HepG2 (cell line): Measurements from ENCODE around the gene JTB. TPM values are rescaled to one million over a fixed set of nuclear protein-coding genes. Genes with fewer than 3 reads are reported as not detected.

Experiments
- CSRNP2 ChIP-seq: sonication (generic); formaldehyde crosslinking; conservative IDR thresholded peaks from 2 replicates; pipeline ENCODE4 v1.8.0; 2022; ENCODE audit warnings: low read depth, missing genetic modification reagents
- EED ChIP-seq: sonication (generic); formaldehyde crosslinking; IDR thresholded peaks from 2 replicates; pipeline ENCODE4 v1.5.0; 2020; ENCODE audit warnings: mild to moderate bottlenecking, missing genetic modification reagents
- GATAD2A ChIP-seq: IDR thresholded peaks from 2 replicates; pipeline ENCODE4 v1.6.1; 2016
- GZF1 ChIP-seq: sonication (generic); formaldehyde crosslinking; IDR thresholded peaks from 2 replicates; pipeline ENCODE4 v1.5.1; 2020; ENCODE audit warnings: mild to moderate bottlenecking, missing genetic modification reagents
- IRX3 ChIP-seq: sonication (generic); formaldehyde crosslinking; IDR thresholded peaks from 2 replicates; pipeline ENCODE4 v1.8.1; 2023; ENCODE audit warnings: mild to moderate bottlenecking, low read depth, missing genetic modification reagents, borderline replicate concordance
- KAT2B ChIP-seq: fragments of 150-350 bp; IDR thresholded peaks from 2 replicates; pipeline ENCODE4 v1.6.1; 2014; ENCODE audit warnings: low read depth, low read length, borderline replicate concordance
- PAWR ChIP-seq: sonication (generic); formaldehyde crosslinking; IDR thresholded peaks from 2 replicates; pipeline ENCODE4 v1.4.0; 2020; ENCODE audit warnings: missing genetic modification reagents, mild to moderate bottlenecking, borderline replicate concordance
- PHF8 ChIP-seq: sonication (generic); formaldehyde crosslinking; IDR thresholded peaks from 2 replicates; pipeline ENCODE4 v1.5.0; 2020; ENCODE audit warnings: missing genetic modification reagents
- RBM22 ChIP-seq: fragments of 200-400 bp; formaldehyde crosslinking; optimal IDR thresholded peaks from 2 replicates; pipeline ENCODE3; 2017; ENCODE audit warnings: mild to moderate bottlenecking, low read length, moderate library complexity
- SOX5 ChIP-seq: IDR thresholded peaks from 2 replicates; pipeline ENCODE4 v1.6.1; 2016; ENCODE audit warnings: borderline replicate concordance
- SP1 ChIP-seq, 2 experiments: fragments of 450-650 bp in 1 of 2; sonication (generic) in 1 of 2; formaldehyde crosslinking in 1 of 2; IDR thresholded peaks; 2 replicates each; pipeline versions ENCODE4 v1.4.0 to v1.6.1; 2016 to 2020; ENCODE audit warnings: missing genetic modification reagents in 1 of 2
- SPEN ChIP-seq: sonication (generic); formaldehyde crosslinking; IDR thresholded peaks from 2 replicates; pipeline ENCODE4 v1.5.1; 2020; ENCODE audit warnings: low read depth, mild to moderate bottlenecking, missing genetic modification reagents
- ZGPAT ChIP-seq: IDR thresholded peaks from 2 replicates; pipeline ENCODE4 v1.6.1; 2016; ENCODE audit warnings: mild to moderate bottlenecking
- ZMYM4 ChIP-seq: sonication (generic); formaldehyde crosslinking; IDR thresholded peaks from 2 replicates; pipeline ENCODE4 v1.8.1; 2023; ENCODE audit warnings: mild to moderate bottlenecking, missing genetic modification reagents
- ZNF563 ChIP-seq: sonication (generic); formaldehyde crosslinking; IDR thresholded peaks from 2 replicates; pipeline ENCODE4 v1.8.0; 2022; ENCODE audit warnings: mild to moderate bottlenecking, moderate library complexity, missing genetic modification reagents
- ZNF672 ChIP-seq: sonication (generic); formaldehyde crosslinking; IDR thresholded peaks from 2 replicates; pipeline ENCODE4 v1.8.1; 2022; ENCODE audit warnings: missing genetic modification reagents
- polyA plus RNA-seq, 8 experiments: library from polyadenylated mRNA; depleted of rRNA in 3 of 8; stranded (reverse) in 7 of 8; unstranded in 1 of 8; fragments of >200 nt; fragmentation: Illumina TruSeq in 4 of 8; extraction: Trizol in 4 of 8; gene quantifications; 2 replicates each; pipeline versions ENCODE4 v1.2.1 to v1.2.3, GENCODE V29; 2011 to 2016; ENCODE audit warnings: low read depth in 4 of 8, missing spikeins in 1 of 8, mixed read lengths in 1 of 8; ENCODE audit not compliant: insufficient read depth in 1 of 8
- total RNA-seq, 5 experiments: library from RNA; depleted of rRNA; stranded (reverse); fragments of >200 nt; fragmentation: Illumina TruSeq; extraction: Trizol; gene quantifications; 2 replicates each; pipeline ENCODE4 v1.2.3, GENCODE V29; 2016; ENCODE audit warnings: low read depth in 1 of 5
- TF ChIP-seq, protein P1 (sequence below): sonication (generic); formaldehyde crosslinking; IDR thresholded peaks from 2 replicates; pipeline ENCODE4 v1.5.1; 2020; ENCODE audit warnings: mild to moderate bottlenecking, missing genetic modification reagents, moderate library complexity
- TF ChIP-seq, protein P2 (sequence below): sonication (generic); formaldehyde crosslinking; IDR thresholded peaks from 2 replicates; pipeline ENCODE4 v1.4.0; 2020; ENCODE audit warnings: mild to moderate bottlenecking, missing genetic modification reagents
- TF ChIP-seq, protein P3 (sequence below): sonication (generic); formaldehyde crosslinking; IDR thresholded peaks from 2 replicates; pipeline ENCODE4 v1.5.1; 2020; ENCODE audit warnings: mild to moderate bottlenecking, missing genetic modification reagents, borderline replicate concordance

Gene JTB
- total and polyA plus RNA-seq, 2 of the 13 experiments (the other 11 are each of a cell fraction or from before 2014, with no cell fraction given): 96.7 to 99.2 TPM

DNA sequence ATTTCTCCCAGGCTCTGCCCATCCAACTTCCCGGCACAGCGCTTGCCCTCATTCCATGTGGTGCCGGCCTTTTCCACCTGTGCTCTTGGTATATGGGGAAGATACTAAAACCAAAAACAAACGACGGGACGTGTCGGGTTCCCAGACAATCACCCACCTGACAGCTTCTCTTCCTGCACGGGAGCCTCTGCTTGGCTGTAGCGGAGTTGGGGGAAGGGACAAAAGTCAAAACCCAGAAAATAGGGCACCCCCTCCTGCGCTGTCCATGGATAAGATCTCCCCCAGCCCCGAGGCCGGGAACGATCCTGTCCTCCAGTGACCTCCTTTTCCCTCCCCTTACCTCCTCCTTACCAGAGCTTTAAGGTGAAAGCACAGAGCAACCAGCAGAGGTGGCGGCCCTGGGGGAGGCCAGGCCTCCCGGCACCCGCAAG, 640 bp downstream of the JTB start (continued):
- TF ChIP-seq KAT2B (no peak), ZNF672 (CRISPR knock-in tag) (no peak), PHF8 (CRISPR knock-in tag) (no peak), IRX3 (CRISPR knock-in tag) (no peak), GATAD2A (no peak), ZNF563 (CRISPR knock-in tag) (no peak; the same call in 1 of the 2 replicates), SP1 (IDR thresholded peaks at IDR 0.05) (no peak), SP1 (CRISPR knock-in tag; IDR thresholded peaks at IDR 0.05) (no peak), ZMYM4 (no peak), GZF1 (no peak), SPEN (CRISPR knock-in tag) (no peak), SOX5 (no peak), CSRNP2 (CRISPR knock-in tag) (no peak), ZGPAT (CRISPR knock-in tag) (no peak), PAWR (CRISPR knock-in tag) (no peak), EED (CRISPR knock-in tag) (no peak), RBM22 (no peak)
- TF ChIP-seq, protein P1, sequence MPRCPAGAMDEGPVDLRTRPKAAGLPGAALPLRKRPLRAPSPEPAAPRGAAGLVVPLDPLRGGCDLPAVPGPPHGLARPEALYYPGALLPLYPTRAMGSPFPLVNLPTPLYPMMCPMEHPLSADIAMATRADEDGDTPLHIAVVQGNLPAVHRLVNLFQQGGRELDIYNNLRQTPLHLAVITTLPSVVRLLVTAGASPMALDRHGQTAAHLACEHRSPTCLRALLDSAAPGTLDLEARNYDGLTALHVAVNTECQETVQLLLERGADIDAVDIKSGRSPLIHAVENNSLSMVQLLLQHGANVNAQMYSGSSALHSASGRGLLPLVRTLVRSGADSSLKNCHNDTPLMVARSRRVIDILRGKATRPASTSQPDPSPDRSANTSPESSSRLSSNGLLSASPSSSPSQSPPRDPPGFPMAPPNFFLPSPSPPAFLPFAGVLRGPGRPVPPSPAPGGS (CRISPR knock-in tag): no peak
- TF ChIP-seq, protein P2, sequence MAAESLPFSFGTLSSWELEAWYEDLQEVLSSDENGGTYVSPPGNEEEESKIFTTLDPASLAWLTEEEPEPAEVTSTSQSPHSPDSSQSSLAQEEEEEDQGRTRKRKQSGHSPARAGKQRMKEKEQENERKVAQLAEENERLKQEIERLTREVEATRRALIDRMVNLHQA (CRISPR knock-in tag): no peak
- TF ChIP-seq, protein P3, sequence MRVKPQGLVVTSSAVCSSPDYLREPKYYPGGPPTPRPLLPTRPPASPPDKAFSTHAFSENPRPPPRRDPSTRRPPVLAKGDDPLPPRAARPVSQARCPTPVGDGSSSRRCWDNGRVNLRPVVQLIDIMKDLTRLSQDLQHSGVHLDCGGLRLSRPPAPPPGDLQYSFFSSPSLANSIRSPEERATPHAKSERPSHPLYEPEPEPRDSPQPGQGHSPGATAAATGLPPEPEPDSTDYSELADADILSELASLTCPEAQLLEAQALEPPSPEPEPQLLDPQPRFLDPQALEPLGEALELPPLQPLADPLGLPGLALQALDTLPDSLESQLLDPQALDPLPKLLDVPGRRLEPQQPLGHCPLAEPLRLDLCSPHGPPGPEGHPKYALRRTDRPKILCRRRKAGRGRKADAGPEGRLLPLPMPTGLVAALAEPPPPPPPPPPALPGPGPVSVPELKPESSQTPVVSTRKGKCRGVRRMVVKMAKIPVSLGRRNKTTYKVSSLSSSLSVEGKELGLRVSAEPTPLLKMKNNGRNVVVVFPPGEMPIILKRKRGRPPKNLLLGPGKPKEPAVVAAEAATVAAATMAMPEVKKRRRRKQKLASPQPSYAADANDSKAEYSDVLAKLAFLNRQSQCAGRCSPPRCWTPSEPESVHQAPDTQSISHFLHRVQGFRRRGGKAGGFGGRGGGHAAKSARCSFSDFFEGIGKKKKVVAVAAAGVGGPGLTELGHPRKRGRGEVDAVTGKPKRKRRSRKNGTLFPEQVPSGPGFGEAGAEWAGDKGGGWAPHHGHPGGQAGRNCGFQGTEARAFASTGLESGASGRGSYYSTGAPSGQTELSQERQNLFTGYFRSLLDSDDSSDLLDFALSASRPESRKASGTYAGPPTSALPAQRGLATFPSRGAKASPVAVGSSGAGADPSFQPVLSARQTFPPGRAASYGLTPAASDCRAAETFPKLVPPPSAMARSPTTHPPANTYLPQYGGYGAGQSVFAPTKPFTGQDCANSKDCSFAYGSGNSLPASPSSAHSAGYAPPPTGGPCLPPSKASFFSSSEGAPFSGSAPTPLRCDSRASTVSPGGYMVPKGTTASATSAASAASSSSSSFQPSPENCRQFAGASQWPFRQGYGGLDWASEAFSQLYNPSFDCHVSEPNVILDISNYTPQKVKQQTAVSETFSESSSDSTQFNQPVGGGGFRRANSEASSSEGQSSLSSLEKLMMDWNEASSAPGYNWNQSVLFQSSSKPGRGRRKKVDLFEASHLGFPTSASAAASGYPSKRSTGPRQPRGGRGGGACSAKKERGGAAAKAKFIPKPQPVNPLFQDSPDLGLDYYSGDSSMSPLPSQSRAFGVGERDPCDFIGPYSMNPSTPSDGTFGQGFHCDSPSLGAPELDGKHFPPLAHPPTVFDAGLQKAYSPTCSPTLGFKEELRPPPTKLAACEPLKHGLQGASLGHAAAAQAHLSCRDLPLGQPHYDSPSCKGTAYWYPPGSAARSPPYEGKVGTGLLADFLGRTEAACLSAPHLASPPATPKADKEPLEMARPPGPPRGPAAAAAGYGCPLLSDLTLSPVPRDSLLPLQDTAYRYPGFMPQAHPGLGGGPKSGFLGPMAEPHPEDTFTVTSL: 0 out of 2 replicates have a peak, but pooled peaks have one; percentile 29
